IPS-18c (cell line): ENCODE measurements around the gene ADCY6.

Source experiments
- H3K4me3 ChIP-seq: 2 replicates; pipeline ENCODE4 v1.7.0; 2013; ENCODE audit warnings: low read depth, mild to moderate bottlenecking, low read length, moderate library complexity; ENCODE audit not compliant: insufficient read depth
- H3K9me3 ChIP-seq: one replicate; pipeline ENCODE4 v1.6.1; 2013; ENCODE audit warnings: mild to moderate bottlenecking, low read length, moderate library complexity; ENCODE audit not compliant: control insufficient read depth, insufficient read depth

The ADCY6 gene

GRCh38 chr12:48788854-48789775 is at the start of gene ADCY6:
TSS of gene ADCY6 (minus strand) at chr12:48789089. CDS start at chr12:48783434, 5,655 bp downstream.
- no peaks in the 10 kb centered on the region for H3K9me3 ChIP-seq
- H3K4me3 ChIP-seq: peak within 1 kb of the TSS; percentile 73

GRCh38 chr12:48838048-48838447 is 49.2 kb upstream of the ADCY6 start:
- no peak overlapping the region for H3K4me3 ChIP-seq
- H3K9me3 ChIP-seq: no peaks in the 10 kb centered on the region

- peaks cover 3% of the 10 kb centered on the region for H3K9me3 ChIP-seq
- no peak overlapping the region for H3K4me3 ChIP-seq
Measured at GRCh38 chr12:48832321-48833060, 43.6 kb upstream of the ADCY6 start.

- Histone ChIP-seq H3K9me3 (peaks cover 3% of the 10 kb centered on the region), H3K4me3 (no peak overlapping the region)
Measured at GRCh38 chr12:48831257-48831656, 42.4 kb upstream of the ADCY6 start.

GRCh38 chr12:48828841-48829575 is 40.1 kb upstream of the ADCY6 start:
- H3K4me3 ChIP-seq: no peak overlapping the region
- H3K9me3 ChIP-seq: peaks cover 3% of the 10 kb centered on the region

GRCh38 chr12:48828293-48828692 is 39.4 kb upstream of the ADCY6 start:
- Histone ChIP-seq H3K4me3 (no peak overlapping the region), H3K9me3 (peaks cover 3% of the 10 kb centered on the region)

GRCh38 chr12:48827513-48828096 is 38.7 kb upstream of the ADCY6 start:
- Histone ChIP-seq H3K4me3 (no peak overlapping the region), H3K9me3 (peaks cover 3% of the 10 kb centered on the region)

GRCh38 chr12:48827026-48827425 is 38.1 kb upstream of the ADCY6 start:
- Histone ChIP-seq H3K9me3 (no peaks in the 10 kb centered on the region), H3K4me3 (no peak overlapping the region)

- H3K9me3 ChIP-seq: no peaks in the 10 kb centered on the region
Measured at GRCh38 chr12:48826209-48826855, 37.4 kb upstream of the ADCY6 start.

GRCh38 chr12:48824905-48825304 is 36.0 kb upstream of the ADCY6 start:
- Histone ChIP-seq H3K9me3 (no peaks in the 10 kb centered on the region), H3K4me3 (no peak overlapping the region)

More at GRCh38 chr12:48826209-48826855, 37.4 kb upstream of the ADCY6 start:
- H3K4me3 ChIP-seq: no peak overlapping the region

- Histone ChIP-seq H3K4me3 (no peak overlapping the region), H3K9me3 (no peaks in the 10 kb centered on the region)
Measured at GRCh38 chr12:48824112-48824511, 35.2 kb upstream of the ADCY6 start.

GRCh38 chr12:48823281-48823680 is 34.4 kb upstream of the ADCY6 start:
- Histone ChIP-seq H3K4me3 (no peak overlapping the region), H3K9me3 (no peaks in the 10 kb centered on the region)

- Histone ChIP-seq H3K4me3 (no peak overlapping the region), H3K9me3 (no peaks in the 10 kb centered on the region)
Measured at GRCh38 chr12:48822711-48823110, 33.8 kb upstream of the ADCY6 start.

GRCh38 chr12:48822139-48822538 is 33.2 kb upstream of the ADCY6 start:
- no peaks in the 10 kb centered on the region for H3K9me3 ChIP-seq
- no peak overlapping the region for H3K4me3 ChIP-seq

- Histone ChIP-seq H3K4me3 (no peak overlapping the region), H3K9me3 (no peaks in the 10 kb centered on the region)
Measured at GRCh38 chr12:48819986-48820725, 31.3 kb upstream of the ADCY6 start.
